Astrocyte (in vitro differentiated cells and primary cell): ENCODE data around the gene TAAR1. TPM values are rescaled to one million over a fixed set of nuclear protein-coding genes. Genes with fewer than 3 reads are reported as not detected.

Source experiments
- DNase-seq: peaks from one replicate; pipeline ENCODE4 v3.0.0-alpha.2; 2010; ENCODE audit warnings: low read depth
- FAIRE-seq: peaks from 2 replicates; lab custom pipeline; 2011; peaks lifted over from hg19 to GRCh38; lab: Jason Lieb, UNC
- H2AFZ ChIP-seq: 2 replicates; pipeline ENCODE4 v1.6.0; 2012; ENCODE audit warnings: low read depth, low read length, inconsistent platforms
- H3K27ac ChIP-seq: 2 replicates; pipeline ENCODE4 v1.5.1; 2011; ENCODE audit warnings: low read depth, low read length, inconsistent platforms
- H3K27me3 ChIP-seq: 2 replicates; pipeline ENCODE4 v1.6.0; 2011; ENCODE audit warnings: low read length, inconsistent platforms; ENCODE audit not compliant: insufficient read depth
- H3K36me3 ChIP-seq: 2 replicates; pipeline ENCODE4 v1.5.1; 2011; ENCODE audit warnings: low read length, inconsistent platforms; ENCODE audit not compliant: insufficient read depth
- H3K4me1 ChIP-seq: 2 replicates; pipeline ENCODE4 v1.5.1; 2011; ENCODE audit warnings: low read length, inconsistent platforms; ENCODE audit not compliant: insufficient read depth
- H3K4me2 ChIP-seq: 2 replicates; pipeline ENCODE4 v1.6.0; 2012; ENCODE audit warnings: low read length, inconsistent platforms
- H3K4me3 ChIP-seq: 2 replicates; pipeline ENCODE4 v1.5.1; 2011; ENCODE audit warnings: low read depth, mild to moderate bottlenecking, low read length, inconsistent platforms; ENCODE audit not compliant: insufficient read depth
- H3K79me2 ChIP-seq: 2 replicates; pipeline ENCODE4 v1.6.0; 2012; ENCODE audit warnings: mild to moderate bottlenecking, low read length, inconsistent platforms; ENCODE audit not compliant: insufficient read depth
- H3K9ac ChIP-seq: 2 replicates; pipeline ENCODE4 v1.6.0; 2012; ENCODE audit warnings: mild to moderate bottlenecking, low read length, inconsistent platforms
- H3K9me3 ChIP-seq: 2 replicates; pipeline ENCODE4 v1.5.1; 2012; ENCODE audit warnings: low read depth, mild to moderate bottlenecking, low read length, inconsistent platforms; ENCODE audit not compliant: insufficient read depth
- H4K20me1 ChIP-seq: 2 replicates; pipeline ENCODE4 v1.6.0; 2012; ENCODE audit warnings: low read length, inconsistent platforms; ENCODE audit not compliant: insufficient read depth
- H3K27ac Mint-ChIP-seq: one replicate; pipeline ENCODE4 v1.8.0; 2021; ENCODE audit warnings: mild to moderate bottlenecking, mixed read lengths; ENCODE audit not compliant: unreplicated experiment
- H3K27me3 Mint-ChIP-seq: one replicate; pipeline ENCODE4 v1.8.0; 2021; ENCODE audit warnings: low read depth, mixed read lengths; ENCODE audit not compliant: unreplicated experiment
- H3K36me3 Mint-ChIP-seq: one replicate; pipeline ENCODE4 v1.8.0; 2021; ENCODE audit warnings: low read depth, mixed read lengths; ENCODE audit not compliant: unreplicated experiment
- H3K4me1 Mint-ChIP-seq: one replicate; pipeline ENCODE4 v1.8.0; 2021; ENCODE audit warnings: low read depth, mixed read lengths; ENCODE audit not compliant: unreplicated experiment
- H3K4me3 Mint-ChIP-seq: one replicate; pipeline ENCODE4 v1.8.0; 2021; ENCODE audit warnings: mild to moderate bottlenecking, moderate library complexity, mixed read lengths; ENCODE audit not compliant: unreplicated experiment
- H3K9me3 Mint-ChIP-seq: one replicate; pipeline ENCODE4 v1.8.0; 2021; ENCODE audit warnings: mild to moderate bottlenecking, mixed read lengths; ENCODE audit not compliant: unreplicated experiment
- EZH2 ChIP-seq: IDR thresholded peaks from 2 replicates; pipeline ENCODE4 v1.6.1; 2012; ENCODE audit warnings: mild to moderate bottlenecking, low read length, inconsistent platforms; ENCODE audit not compliant: insufficient read depth
- total RNA-seq: library from RNA; stranded (reverse); gene quantifications from 2 replicates; pipeline ENCODE4 v1.2.1, GENCODE V29; 2021
- TF ChIP-seq, protein P1 (sequence below): IDR thresholded peaks from 2 replicates; pipeline ENCODE4 v1.5.1; 2011; ENCODE audit warnings: low read depth, mild to moderate bottlenecking, inconsistent platforms, low read length, moderate library complexity; ENCODE audit not compliant: insufficient read depth

The TAAR1 gene
- total RNA-seq, 1 donor from 2014 or later = not detected

DNA sequence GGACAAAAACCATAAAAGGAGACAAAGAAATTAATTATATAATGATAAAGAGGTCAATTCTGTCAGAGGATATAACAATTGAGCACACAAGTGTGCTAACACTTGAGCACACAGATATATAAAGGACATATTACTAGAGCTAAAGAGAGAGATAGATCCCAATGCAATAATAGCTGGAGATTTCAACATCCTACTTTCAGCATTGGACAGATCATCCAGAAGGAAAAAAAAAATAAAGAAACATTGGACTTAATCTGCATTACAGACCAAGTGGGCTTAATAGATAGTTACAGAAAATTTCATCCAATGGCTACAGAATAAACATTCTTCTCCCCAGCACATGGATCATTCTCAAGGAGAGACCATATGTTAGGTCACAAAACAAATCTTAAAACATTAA, 45.0 kb upstream of the TAAR1 start:
- Mint-ChIP-seq H3K27me3 (no peaks in the 10 kb centered on the region), H3K36me3 (no peaks in the 10 kb centered on the region), H3K4me1 (peaks cover 6% of the 10 kb centered on the region), H3K9me3 (peaks cover 4% of the 10 kb centered on the region), H3K27ac (no peak overlapping the region), H3K4me3 (no peak overlapping the region)
- no peaks in the 10 kb centered on the region for H3K27me3 ChIP-seq
- H3K4me3 ChIP-seq = no peak overlapping the region
- no peak overlapping the region for H2AFZ ChIP-seq
- H4K20me1 ChIP-seq = no peaks in the 10 kb centered on the region
- no peaks in the 10 kb centered on the region for H3K79me2 ChIP-seq
- no peak for TF ChIP-seq EZH2
- TF ChIP-seq, protein P1, sequence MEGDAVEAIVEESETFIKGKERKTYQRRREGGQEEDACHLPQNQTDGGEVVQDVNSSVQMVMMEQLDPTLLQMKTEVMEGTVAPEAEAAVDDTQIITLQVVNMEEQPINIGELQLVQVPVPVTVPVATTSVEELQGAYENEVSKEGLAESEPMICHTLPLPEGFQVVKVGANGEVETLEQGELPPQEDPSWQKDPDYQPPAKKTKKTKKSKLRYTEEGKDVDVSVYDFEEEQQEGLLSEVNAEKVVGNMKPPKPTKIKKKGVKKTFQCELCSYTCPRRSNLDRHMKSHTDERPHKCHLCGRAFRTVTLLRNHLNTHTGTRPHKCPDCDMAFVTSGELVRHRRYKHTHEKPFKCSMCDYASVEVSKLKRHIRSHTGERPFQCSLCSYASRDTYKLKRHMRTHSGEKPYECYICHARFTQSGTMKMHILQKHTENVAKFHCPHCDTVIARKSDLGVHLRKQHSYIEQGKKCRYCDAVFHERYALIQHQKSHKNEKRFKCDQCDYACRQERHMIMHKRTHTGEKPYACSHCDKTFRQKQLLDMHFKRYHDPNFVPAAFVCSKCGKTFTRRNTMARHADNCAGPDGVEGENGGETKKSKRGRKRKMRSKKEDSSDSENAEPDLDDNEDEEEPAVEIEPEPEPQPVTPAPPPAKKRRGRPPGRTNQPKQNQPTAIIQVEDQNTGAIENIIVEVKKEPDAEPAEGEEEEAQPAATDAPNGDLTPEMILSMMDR = no peak
- H3K9ac ChIP-seq = no peak overlapping the region
- no peaks in the 10 kb centered on the region for H3K9me3 ChIP-seq
- no peak overlapping the region for H3K27ac ChIP-seq
- no peak for FAIRE-seq
- no peaks in the 10 kb centered on the region for H3K36me3 ChIP-seq
- no peak for DNase-seq
- no peak overlapping the region for H3K4me2 ChIP-seq
- H3K4me1 ChIP-seq = no peaks in the 10 kb centered on the region

DNA sequence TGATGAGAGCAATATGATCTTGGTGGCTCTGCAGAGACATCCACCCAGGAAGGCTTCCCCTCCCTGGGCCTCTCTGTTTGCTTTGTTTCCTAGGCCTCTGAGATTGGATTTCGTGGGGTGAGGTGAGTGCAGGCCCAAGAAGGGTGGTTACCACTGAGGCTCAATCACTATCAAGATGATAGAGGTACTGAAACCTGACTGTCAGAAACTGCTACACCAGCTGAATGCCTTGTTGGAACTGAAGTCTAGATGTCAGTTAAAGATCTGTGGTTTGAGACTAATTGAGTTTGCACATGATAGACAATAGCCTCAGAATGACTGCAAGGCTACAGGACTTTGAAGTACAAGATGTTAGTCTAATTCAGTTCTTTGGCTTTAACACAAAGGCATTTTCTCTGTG, 39.6 kb upstream of the TAAR1 start:
- Mint-ChIP-seq H3K9me3 (peaks cover 11% of the 10 kb centered on the region), H3K4me1 (no peaks in the 10 kb centered on the region), H3K4me3 (no peak overlapping the region), H3K27ac (no peak overlapping the region), H3K27me3 (no peaks in the 10 kb centered on the region), H3K36me3 (peaks cover 2% of the 10 kb centered on the region)
- H3K4me2 ChIP-seq = no peak overlapping the region
- no peak for DNase-seq
- H3K9me3 ChIP-seq = no peaks in the 10 kb centered on the region
- no peak for FAIRE-seq
- no peak overlapping the region for H3K4me3 ChIP-seq
- no peak overlapping the region for H3K9ac ChIP-seq
- H3K79me2 ChIP-seq = no peaks in the 10 kb centered on the region
- H3K36me3 ChIP-seq = no peaks in the 10 kb centered on the region
- H3K27me3 ChIP-seq = no peaks in the 10 kb centered on the region
- TF ChIP-seq, protein P1 = no peak
- no peak for TF ChIP-seq EZH2
- no peaks in the 10 kb centered on the region for H3K4me1 ChIP-seq
- no peak overlapping the region for H2AFZ ChIP-seq
- no peak overlapping the region for H3K27ac ChIP-seq
- no peaks in the 10 kb centered on the region for H4K20me1 ChIP-seq

DNA sequence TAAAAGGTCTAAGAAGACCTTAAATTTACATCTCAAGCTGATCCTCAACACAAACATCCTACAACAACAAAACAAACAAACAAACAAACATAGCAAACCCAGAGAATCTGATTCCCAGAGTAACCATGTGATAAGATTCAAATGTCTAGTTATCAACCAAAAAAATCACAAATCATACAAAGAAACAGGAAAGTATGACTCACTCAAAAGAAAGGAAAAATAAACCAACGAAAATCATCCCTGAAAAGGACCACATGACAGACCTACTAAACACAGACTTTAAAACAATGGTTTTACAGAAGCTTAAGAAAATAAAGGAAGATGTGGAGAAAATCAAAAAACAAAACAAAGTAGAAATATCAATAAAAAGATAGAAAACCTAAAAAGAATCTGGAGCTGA, 36.8 kb upstream of the TAAR1 start:
- H3K79me2 ChIP-seq = no peaks in the 10 kb centered on the region
- H3K36me3 ChIP-seq = no peaks in the 10 kb centered on the region
- no peak overlapping the region for H3K4me3 ChIP-seq
- no peak overlapping the region for H3K4me2 ChIP-seq
- no peak overlapping the region for H3K27ac Mint-ChIP-seq
- H2AFZ ChIP-seq = no peak overlapping the region
- H3K4me1 ChIP-seq = no peaks in the 10 kb centered on the region
- H4K20me1 ChIP-seq = no peaks in the 10 kb centered on the region
- no peak overlapping the region for H3K27ac ChIP-seq
- no peaks in the 10 kb centered on the region for H3K9me3 ChIP-seq
- H3K36me3 Mint-ChIP-seq = peaks cover 2% of the 10 kb centered on the region
- H3K9me3 Mint-ChIP-seq = peaks cover 11% of the 10 kb centered on the region
- TF ChIP-seq EZH2 = no peak
- TF ChIP-seq, protein P1 = no peak
- H3K4me1 Mint-ChIP-seq = no peaks in the 10 kb centered on the region
- no peaks in the 10 kb centered on the region for H3K27me3 ChIP-seq
- FAIRE-seq (no peak), DNase-seq (no peak)
- no peaks in the 10 kb centered on the region for H3K27me3 Mint-ChIP-seq
- H3K9ac ChIP-seq = no peak overlapping the region
- H3K4me3 Mint-ChIP-seq = no peak overlapping the region
